Ovary (tissue), 10 donors: ENCODE results near the gene TBX22. TPM values are rescaled to one million over a fixed set of nuclear protein-coding genes. Genes with fewer than 3 reads are reported as not detected.

Source experiments
- DNase-seq, 5 donors: peaks; one replicate each; pipeline ENCODE4 v3.0.0-alpha.2; 2019 to 2020
- H3K27ac ChIP-seq, 2 donors: fragments of 200-600 bp; one replicate each; pipeline versions ENCODE4 v1.5.1 to v1.8.0; 2019 to 2022
- H3K27me3 ChIP-seq: fragments of 200-600 bp; one replicate; pipeline ENCODE4 v1.8.0; 2022
- H3K36me3 ChIP-seq: fragments of 200-600 bp; sonication (generic); one replicate; pipeline ENCODE4 v1.5.1; 2019
- H3K4me1 ChIP-seq: one replicate; pipeline ENCODE4 v1.8.1; 2013; ENCODE audit warnings: mild to moderate bottlenecking, moderate library complexity; ENCODE audit not compliant: insufficient read depth
- H3K4me3 ChIP-seq: fragments of 200-600 bp; sonication (generic); one replicate; pipeline ENCODE4 v1.5.1; 2017
- H3K9me3 ChIP-seq, 2 donors: fragments of 200-600 bp in 1 of 2; sonication (generic) in 1 of 2; one replicate each; pipeline versions ENCODE4 v1.5.1 to v1.8.1; 2013 to 2019; ENCODE audit warnings: mild to moderate bottlenecking in 1 of 2, moderate library complexity in 1 of 2
- EP300 ChIP-seq: sonication (generic); formaldehyde crosslinking; IDR thresholded peaks from one replicate; pipeline ENCODE4 v1.6.1; 2017; ENCODE audit warnings: antibody characterized with exemption
- POLR2A ChIP-seq: fragments of 450-650 bp; IDR thresholded peaks from one replicate; pipeline ENCODE4 v1.6.1; 2017; ENCODE audit warnings: antibody characterized with exemption, mild to moderate bottlenecking, moderate library complexity
- WGBS, 3 donors: extraction: QIAGEN DNeasy Blood & Tissue Kit in 1 of 3; methylation state at CpG; one replicate each; pipeline versions ENCODE4 v1.1.5 to v1.1.7; 2013 to 2017; 5-methylcytosine and 5-hydroxymethylcytosine counted together
- intact Hi-C, 4 donors: fragments of 100-400 bp; cut with DNase I; formaldehyde crosslinking; loops; one replicate each; pipeline versions ENCODE4 v1.11.0 to v1.15.1; 2022 to 2023
- long read RNA-seq, 3 donors: library from polyadenylated mRNA in 2 of 3; unstranded in 2 of 3; transcript quantifications; one replicate each; pipeline ENCODE4 v2.0.0 and lab custom pipeline, GENCODE V29; 2021 to 2026
- polyA plus RNA-seq, 2 donors: library from polyadenylated mRNA; stranded (reverse); fragments of 200-250 nt in 1 of 2; fragments of 350-450 nt in 1 of 2; fragmentation: Illumina TruSeq in 1 of 2; extraction: RNeasy Lipid Tissue Mini Kit (QIAGEN cat#74804) in 1 of 2; gene quantifications; one replicate each; pipeline ENCODE4 v1.2.3, GENCODE V29; 2013 to 2014
- total RNA-seq, 7 donors: library from RNA; depleted of rRNA in 2 of 7; stranded (reverse); fragments of >200 nt in 2 of 7; fragmentation: NEBNext Ultra II Directional in 3 of 7; extraction: Animal tissue kit (Norgen Biotek cat#: 25700) in 3 of 7; gene quantifications; one replicate each; pipeline versions ENCODE4 v1.1.0 to v1.2.4, GENCODE V29; 2016 to 2023
- TF ChIP-seq, protein P1 (sequence below), 3 donors: fragments of 450-650 bp in 2 of 3; fragments of 200-600 bp in 1 of 3; IDR thresholded peaks; one replicate each; pipeline versions ENCODE4 v1.5.1 to v1.8.0; 2016 to 2022; ENCODE audit warnings: antibody characterized with exemption in 3 of 3, mild to moderate bottlenecking in 1 of 3
- donor health status: DM: no; HTN: no; CAD: no; lungs with moderate emphysema.
- donor health status: DM: no; HTN: no; CAD: no.
- donor health status: Bipolar disorder and iron deficiency.
- donor health status: DM: yes; HTN: yes; CAD: no.
- donor health status: DM: no; HTN: no; CAD: no.
- donor health status: DM: yes; HTN: yes; CAD: no.

Gene TBX22, protein sequence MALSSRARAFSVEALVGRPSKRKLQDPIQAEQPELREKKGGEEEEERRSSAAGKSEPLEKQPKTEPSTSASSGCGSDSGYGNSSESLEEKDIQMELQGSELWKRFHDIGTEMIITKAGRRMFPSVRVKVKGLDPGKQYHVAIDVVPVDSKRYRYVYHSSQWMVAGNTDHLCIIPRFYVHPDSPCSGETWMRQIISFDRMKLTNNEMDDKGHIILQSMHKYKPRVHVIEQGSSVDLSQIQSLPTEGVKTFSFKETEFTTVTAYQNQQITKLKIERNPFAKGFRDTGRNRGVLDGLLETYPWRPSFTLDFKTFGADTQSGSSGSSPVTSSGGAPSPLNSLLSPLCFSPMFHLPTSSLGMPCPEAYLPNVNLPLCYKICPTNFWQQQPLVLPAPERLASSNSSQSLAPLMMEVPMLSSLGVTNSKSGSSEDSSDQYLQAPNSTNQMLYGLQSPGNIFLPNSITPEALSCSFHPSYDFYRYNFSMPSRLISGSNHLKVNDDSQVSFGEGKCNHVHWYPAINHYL
- total RNA-seq (not detected), polyA plus RNA-seq (not detected)
- long read RNA-seq, donor 1 = 0 reads
- long read RNA-seq, donor 2 = 0 reads
- long read RNA-seq, donor 3 = 0 reads

DNA sequence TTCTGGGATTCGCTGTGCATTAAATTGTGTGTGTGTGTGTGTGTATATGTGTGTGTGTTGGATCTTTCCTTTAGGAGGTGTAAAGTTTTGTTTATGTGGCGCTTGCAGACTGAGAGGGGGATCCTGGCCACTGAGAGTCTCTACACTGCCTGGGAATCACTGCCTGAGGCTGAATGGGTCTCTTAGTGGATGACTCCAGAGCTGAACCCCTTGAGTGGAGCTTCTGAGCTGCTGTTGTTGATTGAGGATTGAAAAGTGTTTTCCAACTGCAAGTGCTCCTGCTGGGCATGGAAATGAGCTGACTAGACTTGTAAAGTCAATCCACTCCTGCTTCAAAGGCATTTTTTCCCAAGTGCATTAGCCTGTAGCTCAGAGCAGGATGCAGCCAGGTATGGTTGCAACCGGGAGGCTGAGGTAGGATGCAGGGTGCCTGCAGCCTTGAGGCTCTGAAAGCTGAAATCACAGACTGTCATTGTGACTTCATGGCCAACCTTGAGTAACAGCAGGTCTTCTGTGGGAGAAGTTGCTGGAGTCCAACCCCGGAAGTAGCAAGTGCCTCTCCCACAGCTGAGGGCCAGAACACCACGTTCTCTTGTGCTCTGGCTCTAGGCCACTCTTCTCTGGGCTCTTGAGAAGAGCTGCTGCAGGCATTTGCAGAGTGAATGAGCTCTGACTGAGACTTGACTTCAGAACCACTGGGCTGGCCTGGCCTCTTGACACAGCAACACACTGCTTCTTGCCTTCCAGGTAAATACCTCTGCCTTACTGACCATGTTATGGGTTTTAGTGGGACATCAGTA, at the start of gene TBX22:
TSS of gene TBX22 (plus strand) at position 613 of the 800 bp plus-strand sequence. CDS start 7,517 bp downstream, outside the sequence.
- no peaks in the 10 kb centered on the region for H3K36me3 ChIP-seq
- 38 to 61% (median 52%) methylated on average over 5 of the region's 5 CpGs for WGBS, 3 donors
- H3K9me3 ChIP-seq = no peaks in the 10 kb centered on the region
- H3K27me3 ChIP-seq = no peaks in the 10 kb centered on the region
- intact Hi-C loops = no loop called here
- no peak within 1 kb of the TSS for H3K27ac ChIP-seq
- H3K4me1 ChIP-seq = no peaks in the 10 kb centered on the region
- TF ChIP-seq, protein P1, sequence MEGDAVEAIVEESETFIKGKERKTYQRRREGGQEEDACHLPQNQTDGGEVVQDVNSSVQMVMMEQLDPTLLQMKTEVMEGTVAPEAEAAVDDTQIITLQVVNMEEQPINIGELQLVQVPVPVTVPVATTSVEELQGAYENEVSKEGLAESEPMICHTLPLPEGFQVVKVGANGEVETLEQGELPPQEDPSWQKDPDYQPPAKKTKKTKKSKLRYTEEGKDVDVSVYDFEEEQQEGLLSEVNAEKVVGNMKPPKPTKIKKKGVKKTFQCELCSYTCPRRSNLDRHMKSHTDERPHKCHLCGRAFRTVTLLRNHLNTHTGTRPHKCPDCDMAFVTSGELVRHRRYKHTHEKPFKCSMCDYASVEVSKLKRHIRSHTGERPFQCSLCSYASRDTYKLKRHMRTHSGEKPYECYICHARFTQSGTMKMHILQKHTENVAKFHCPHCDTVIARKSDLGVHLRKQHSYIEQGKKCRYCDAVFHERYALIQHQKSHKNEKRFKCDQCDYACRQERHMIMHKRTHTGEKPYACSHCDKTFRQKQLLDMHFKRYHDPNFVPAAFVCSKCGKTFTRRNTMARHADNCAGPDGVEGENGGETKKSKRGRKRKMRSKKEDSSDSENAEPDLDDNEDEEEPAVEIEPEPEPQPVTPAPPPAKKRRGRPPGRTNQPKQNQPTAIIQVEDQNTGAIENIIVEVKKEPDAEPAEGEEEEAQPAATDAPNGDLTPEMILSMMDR (IDR thresholded peaks at IDR 0.05) = no peak
- TF ChIP-seq POLR2A (no peak), EP300 (no peak)
- H3K4me3 ChIP-seq = no peak within 1 kb of the TSS
- no peak for DNase-seq

DNA sequence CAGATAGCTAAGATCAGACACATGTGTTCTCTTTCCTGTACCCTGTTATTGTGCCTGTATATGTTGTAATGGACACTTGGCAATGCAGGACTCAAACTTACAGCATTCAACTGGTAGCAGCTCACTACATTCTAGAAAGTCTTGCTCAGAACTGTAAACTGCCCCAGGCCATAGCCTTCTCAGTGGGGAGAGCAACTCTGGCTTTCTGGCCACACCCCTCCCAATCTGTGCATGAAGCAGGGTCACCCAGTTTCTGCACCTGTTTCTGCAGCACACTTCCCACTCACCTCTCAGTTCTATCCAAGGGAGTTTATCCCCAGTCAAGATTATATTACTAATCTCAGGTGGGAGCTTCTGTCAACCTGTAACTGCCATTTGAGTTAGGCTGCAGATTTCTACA, 38.9 kb upstream of the TBX22 start:
- intact Hi-C loops = no loop called here

DNA sequence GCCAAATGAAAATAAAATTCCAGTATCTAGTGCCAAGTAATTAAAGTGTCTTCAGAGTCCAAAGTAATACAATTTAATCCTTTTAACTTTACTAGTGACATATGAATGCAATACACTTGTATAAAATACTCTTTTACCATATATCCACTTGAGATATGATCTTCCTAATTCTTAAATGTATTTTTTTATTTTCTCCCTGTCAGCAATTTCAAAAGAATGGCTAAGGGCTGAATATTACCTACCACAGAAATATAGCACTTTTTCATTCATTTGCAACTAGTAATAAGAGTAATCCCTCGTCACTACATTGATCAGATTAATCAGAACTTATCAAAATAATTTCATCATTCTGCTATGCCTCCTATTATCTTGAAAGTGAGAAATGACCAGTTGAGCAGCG, 10.1 kb upstream of the TBX22 start:
- no peak for TF ChIP-seq POLR2A
- TF ChIP-seq, protein P1 (IDR thresholded peaks at IDR 0.05) = no peak
- no peak for TF ChIP-seq EP300
- no peak overlapping the region for H3K4me3 ChIP-seq
- intact Hi-C loops = no loop called here
- 28 to 39% (median 38%) methylated on average over 2 of the region's 2 CpGs for WGBS, 3 donors
- H3K36me3 ChIP-seq = no peaks in the 10 kb centered on the region
- no peaks in the 10 kb centered on the region for H3K27me3 ChIP-seq
- H3K4me1 ChIP-seq = no peaks in the 10 kb centered on the region
- no peaks in the 10 kb centered on the region for H3K9me3 ChIP-seq
- no peak overlapping the region for H3K27ac ChIP-seq
- DNase-seq = no peak

More for the DNA sequence above, 38.9 kb upstream of the TBX22 start:
- Histone ChIP-seq H3K36me3 (no peaks in the 10 kb centered on the region), H3K27ac (no peak overlapping the region), H3K4me3 (no peak overlapping the region), H3K27me3 (no peaks in the 10 kb centered on the region), H3K4me1 (no peaks in the 10 kb centered on the region), H3K9me3 (no peaks in the 10 kb centered on the region)
- no peak for DNase-seq
- TF ChIP-seq, protein P1 (IDR thresholded peaks at IDR 0.05) = no peak
- TF ChIP-seq EP300 = no peak
- TF ChIP-seq POLR2A = no peak

DNA sequence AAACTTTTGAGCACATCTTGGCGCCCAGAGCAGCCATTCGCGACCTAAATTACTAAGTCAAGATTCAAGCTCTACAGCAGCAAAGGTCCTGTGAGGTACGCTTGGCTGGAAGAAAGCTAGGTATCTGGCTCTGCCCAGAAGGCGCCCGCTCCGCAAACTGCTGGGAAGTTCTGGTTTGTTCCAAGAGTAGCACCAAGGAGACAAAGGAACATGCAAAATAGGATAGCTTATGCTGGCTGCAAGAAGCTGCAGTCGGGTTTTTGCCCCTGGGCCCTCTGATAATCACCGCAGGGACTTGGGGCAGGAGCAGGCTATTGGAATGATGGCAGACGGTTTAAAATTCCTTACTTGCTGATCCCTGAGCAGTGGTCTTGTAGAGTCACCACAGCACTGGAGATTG, 3.0 kb upstream of the TBX22 start:
- TF ChIP-seq, protein P1 (IDR thresholded peaks at IDR 0.05) = no peak
- TF ChIP-seq EP300 (no peak), POLR2A (no peak)
- no peak overlapping the region for H3K4me3 ChIP-seq
- no peaks in the 10 kb centered on the region for H3K36me3 ChIP-seq
- DNase-seq = no peak
- no peak overlapping the region for H3K27ac ChIP-seq
- intact Hi-C loops = no loop called here
- 63 to 67% (median 63%) methylated on average over 10 of the region's 10 CpGs for WGBS, 3 donors
- H3K4me1 ChIP-seq = no peaks in the 10 kb centered on the region
- H3K27me3 ChIP-seq = no peaks in the 10 kb centered on the region
- H3K9me3 ChIP-seq = no peaks in the 10 kb centered on the region
